H1 (cell line): ENCODE data around the gene MINDY3. TPM values are rescaled to one million over a fixed set of nuclear protein-coding genes. Genes with fewer than 3 reads are reported as not detected.

Experiments
- CTCF ChIA-PET: fragments of 300-600 bp; sonication (Branson Sonifier 250); formaldehyde crosslinking; loops from one replicate; lab custom pipeline; 2021; ENCODE audit not compliant: partially characterized antibody; lab: Charles Lee
- POLR2A ChIA-PET: fragments of 300-600 bp; sonication (Branson Sonifier 250); formaldehyde crosslinking; loops from one replicate; lab custom pipeline; 2021; ENCODE audit warnings: inconsistent platforms; ENCODE audit not compliant: partially characterized antibody; lab: Charles Lee
- DNase-seq, 2 experiments: peaks; one replicate each; pipeline versions ENCODE4 v3.0.0 to v3.0.0-alpha.2; 2010 to 2022; ENCODE audit warnings: low spot score in 2 of 2, low read depth in 1 of 2, mixed read lengths in 1 of 2
- FAIRE-seq: peaks from 2 replicates; lab custom pipeline; 2011; peaks lifted over from hg19 to GRCh38; lab: Jason Lieb, UNC
- H2AFZ ChIP-seq: 2 replicates; pipeline ENCODE4 v1.8.1; 2012; ENCODE audit warnings: low read length, inconsistent platforms
- H2AK5ac ChIP-seq: 2 replicates; pipeline ENCODE4 v1.6.1; 2013; ENCODE audit warnings: low read depth, low read length
- H2BK120ac ChIP-seq: replicated peaks from 2 replicates; pipeline ENCODE3; 2013; ENCODE audit warnings: low read depth, low read length, inconsistent platforms
- H2BK12ac ChIP-seq: 2 replicates; pipeline ENCODE4 v1.6.1; 2013; ENCODE audit warnings: low read depth, low read length
- H2BK15ac ChIP-seq: 2 replicates; pipeline ENCODE4 v1.6.1; 2013; ENCODE audit warnings: low read length
- H2BK20ac ChIP-seq: 2 replicates; pipeline ENCODE4 v1.6.1; 2013; ENCODE audit warnings: low read length
- H2BK5ac ChIP-seq: 2 replicates; pipeline ENCODE4 v1.6.1; 2013; ENCODE audit warnings: low read depth, low read length
- H3K14ac ChIP-seq: 2 replicates; pipeline ENCODE4 v1.6.1; 2013; ENCODE audit warnings: inconsistent platforms; ENCODE audit not compliant: insufficient read length
- H3K18ac ChIP-seq: 2 replicates; pipeline ENCODE4 v1.6.1; 2013; ENCODE audit warnings: low read length; ENCODE audit errors: extremely low read depth
- H3K23ac ChIP-seq: 2 replicates; pipeline ENCODE4 v1.6.1; 2013; ENCODE audit warnings: inconsistent platforms; ENCODE audit not compliant: insufficient read length
- H3K23me2 ChIP-seq: 2 replicates; pipeline ENCODE4 v1.6.1; 2013; ENCODE audit warnings: low read depth, low read length
- H3K27ac ChIP-seq: 2 replicates; pipeline ENCODE4 v1.6.1; 2011; ENCODE audit warnings: low read depth, low read length, inconsistent platforms
- H3K27me3 ChIP-seq, 4 experiments: replicated peaks in 1 of 4; 1 replicate in 1 of 4; 2 replicates in 3 of 4; pipeline versions ENCODE4 v1.6.1 to v1.8.1; 2011 to 2013; ENCODE audit warnings: low read length in 3 of 4, mild to moderate bottlenecking in 3 of 4, inconsistent platforms in 2 of 4, mixed read lengths in 2 of 4, moderate library complexity in 1 of 4; ENCODE audit not compliant: control insufficient read depth in 3 of 4, insufficient read depth in 3 of 4; ENCODE audit errors: extremely low read depth in 1 of 4
- H3K36me3 ChIP-seq, 4 experiments: 2 replicates each; pipeline versions ENCODE4 v1.6.1 to v1.8.1; 2011 to 2013; ENCODE audit warnings: mild to moderate bottlenecking in 4 of 4, low read length in 3 of 4, moderate library complexity in 2 of 4, control low read depth in 1 of 4, inconsistent platforms in 1 of 4; ENCODE audit not compliant: insufficient read depth in 4 of 4, control insufficient read depth in 2 of 4
- H3K4ac ChIP-seq: replicated peaks from 2 replicates; pipeline ENCODE3; 2013; ENCODE audit warnings: low read length, low read depth, mixed read lengths, inconsistent platforms; ENCODE audit not compliant: insufficient read length
- H3K4me1 ChIP-seq, 4 experiments: replicated peaks in 1 of 4; 1 replicate in 1 of 4; 2 replicates in 3 of 4; pipeline versions ENCODE4 v1.6.1 to v1.8.1; 2011 to 2013; ENCODE audit warnings: low read length in 3 of 4, inconsistent platforms in 2 of 4, mixed read lengths in 1 of 4; ENCODE audit not compliant: insufficient read depth in 4 of 4, control insufficient read depth in 3 of 4
- H3K4me2 ChIP-seq, 2 experiments: 2 replicates each; pipeline versions ENCODE4 v1.6.1 to v1.8.1; 2011 to 2013; ENCODE audit warnings: low read depth in 2 of 2, low read length in 2 of 2, control low read depth in 1 of 2, inconsistent platforms in 1 of 2, mild to moderate bottlenecking in 1 of 2; ENCODE audit not compliant: insufficient read depth in 1 of 2
- H3K4me3 ChIP-seq, 4 experiments: fragments of 200-600, 300-600 bp in 1 of 4; sonication (generic), shearing (Covaris generic), sonication (Bioruptor Twin) in 1 of 4; 2 replicates each; pipeline versions ENCODE4 v1.5.1 to v1.8.1; 2011 to 2016; ENCODE audit warnings: low read length in 4 of 4, low read depth in 3 of 4, control low read depth in 2 of 4, inconsistent platforms in 2 of 4, mild to moderate bottlenecking in 2 of 4, mixed read lengths in 1 of 4, moderate library complexity in 1 of 4; ENCODE audit not compliant: insufficient read depth in 2 of 4; ENCODE audit errors: extremely low read depth in 1 of 4
- H3K56ac ChIP-seq: replicated peaks from 2 replicates; pipeline ENCODE3; 2013; ENCODE audit warnings: low read depth, mild to moderate bottlenecking, mixed read lengths, low read length, inconsistent platforms; ENCODE audit not compliant: insufficient read length
- H3K79me1 ChIP-seq: 2 replicates; pipeline ENCODE4 v1.6.1; 2013; ENCODE audit warnings: low read depth, low read length, control low read depth
- H3K79me2 ChIP-seq, 2 experiments: 2 replicates each; pipeline versions ENCODE4 v1.6.1 to v1.8.1; 2012 to 2013; ENCODE audit warnings: low read length in 2 of 2, mild to moderate bottlenecking in 2 of 2, inconsistent platforms in 1 of 2; ENCODE audit not compliant: insufficient read depth in 2 of 2, control insufficient read depth in 1 of 2
- H3K9ac ChIP-seq, 4 experiments: replicated peaks in 1 of 4; 1 replicate in 1 of 4; 2 replicates in 3 of 4; pipeline versions ENCODE4 v1.6.1 to v1.8.1; 2011 to 2013; ENCODE audit warnings: low read depth in 3 of 4, low read length in 3 of 4, control low read depth in 2 of 4, mild to moderate bottlenecking in 2 of 4, moderate library complexity in 2 of 4, inconsistent platforms in 1 of 4; ENCODE audit errors: extremely low read depth in 1 of 4
- H3K9me3 ChIP-seq, 2 experiments: 2 replicates each; pipeline versions ENCODE4 v1.6.1 to v1.8.1; 2012 to 2013; ENCODE audit warnings: mild to moderate bottlenecking in 2 of 2, moderate library complexity in 2 of 2, control low read depth in 1 of 2, inconsistent platforms in 1 of 2, low read depth in 1 of 2, low read length in 1 of 2, mixed read lengths in 1 of 2; ENCODE audit not compliant: insufficient read depth in 2 of 2
- H4K20me1 ChIP-seq, 2 experiments: replicated peaks in 1 of 2; 2 replicates each; pipeline versions ENCODE3 to v1.8.1; 2011 to 2013; ENCODE audit warnings: inconsistent platforms in 2 of 2, low read length in 2 of 2, mild to moderate bottlenecking in 1 of 2; ENCODE audit not compliant: insufficient read depth in 2 of 2, control insufficient read depth in 1 of 2
- H4K5ac ChIP-seq: 2 replicates; pipeline ENCODE4 v1.6.1; 2013; ENCODE audit warnings: low read length, low read depth, mixed read lengths, inconsistent platforms; ENCODE audit not compliant: insufficient read length
- H4K8ac ChIP-seq: 2 replicates; pipeline ENCODE4 v1.8.0; 2013; ENCODE audit warnings: mild to moderate bottlenecking, moderate library complexity, low read length, inconsistent platforms; ENCODE audit not compliant: insufficient read depth; ENCODE audit errors: extremely low read depth
- H4K91ac ChIP-seq: replicated peaks from 2 replicates; pipeline ENCODE3; 2013; ENCODE audit warnings: low read length, mixed read lengths, inconsistent platforms; ENCODE audit not compliant: insufficient read length
- GABPA ChIP-seq: IDR thresholded peaks from 2 replicates; pipeline ENCODE4 v1.6.1; 2011; ENCODE audit warnings: mild to moderate bottlenecking, low read length, moderate library complexity, borderline replicate concordance; ENCODE audit not compliant: insufficient read depth
- KDM1A ChIP-seq: fragments of 200-600, 300-600 bp; sonication (generic); IDR thresholded peaks from 2 replicates; pipeline ENCODE4 v1.7.1; 2016; ENCODE audit warnings: mild to moderate bottlenecking, low read length, borderline replicate concordance
- MAFK ChIP-seq: IDR thresholded peaks from 2 replicates; pipeline ENCODE4 v1.6.1; 2012; ENCODE audit warnings: low read depth, mild to moderate bottlenecking, improper control_type of control experiment, low read length
- NANOG ChIP-seq: IDR thresholded peaks from 2 replicates; pipeline ENCODE4 v1.6.1; 2011; ENCODE audit warnings: low read length, low read depth, mild to moderate bottlenecking, inconsistent platforms; ENCODE audit not compliant: insufficient read depth, poor library complexity, severe bottlenecking
- POLR2A ChIP-seq, 2 experiments: IDR thresholded peaks; 1 replicate in 1 of 2; 2 replicates in 1 of 2; pipeline ENCODE4 v1.6.1; 2011; ENCODE audit warnings: low read depth in 2 of 2, low read length in 2 of 2, mild to moderate bottlenecking in 2 of 2; ENCODE audit errors: control extremely low read depth in 1 of 2
- POLR2AphosphoS5 ChIP-seq: IDR thresholded peaks from 2 replicates; pipeline ENCODE4 v1.6.1; 2011; ENCODE audit warnings: low read depth, low read length
- RAD21 ChIP-seq, 2 experiments: IDR thresholded peaks in 1 of 2; conservative IDR thresholded peaks in 1 of 2; 2 replicates each; pipeline ENCODE4 v1.6.1; 2011; ENCODE audit warnings: low read depth in 2 of 2, low read length in 2 of 2, improper control_type of control experiment in 1 of 2, inconsistent platforms in 1 of 2, mild to moderate bottlenecking in 1 of 2, moderate library complexity in 1 of 2
- YY1 ChIP-seq: IDR thresholded peaks from 2 replicates; pipeline ENCODE4 v1.6.1; 2011; ENCODE audit warnings: low read depth, mild to moderate bottlenecking, low read length
- WGBS, 2 experiments: shearing (Covaris generic) in 1 of 2; methylation state at CpG; one replicate each; pipeline versions ENCODE4 v1.1.6 to v1.1.7; 2013 to 2015; ENCODE audit warnings: low lambda C conversion rate in 2 of 2, mixed read lengths in 2 of 2, inconsistent platforms in 1 of 2, low coverage in 1 of 2, missing lambda C conversion rate in 1 of 2; ENCODE audit not compliant: insufficient replicate concordance in 2 of 2, insufficient coverage in 1 of 2, insufficient read length in 1 of 2; ENCODE audit errors: extremely low coverage in 1 of 2, missing lambda C conversion rate in 1 of 2; 5-methylcytosine and 5-hydroxymethylcytosine counted together
- polyA plus RNA-seq, 7 experiments: library from polyadenylated mRNA; depleted of rRNA in 3 of 7; stranded (reverse) in 5 of 7; unstranded in 2 of 7; fragments of >200 nt in 5 of 7; fragments of 200-250 nt in 2 of 7; gene quantifications; 1 replicate in 5 of 7; 2 replicates in 1 of 7; 4 replicates in 1 of 7; pipeline versions ENCODE4 v1.2.1 to v1.2.3, GENCODE V29; 2011 to 2013; ENCODE audit warnings: missing spikeins in 2 of 7, mixed read lengths in 2 of 7
- total RNA-seq: library from RNA; stranded (reverse); fragmentation: NEBNext Ultra II Directional; extraction: Animal tissue kit (Norgen Biotek cat#: 25700); gene quantifications from 2 replicates; pipeline ENCODE4 v1.2.1, GENCODE V29; 2021

MINDY3 gene
- total and polyA plus RNA-seq, 2 of the 8 experiments (the other 6 are each of a cell fraction or from before 2014, with no cell fraction given), result 4.6 to 13.6 TPM

DNA sequence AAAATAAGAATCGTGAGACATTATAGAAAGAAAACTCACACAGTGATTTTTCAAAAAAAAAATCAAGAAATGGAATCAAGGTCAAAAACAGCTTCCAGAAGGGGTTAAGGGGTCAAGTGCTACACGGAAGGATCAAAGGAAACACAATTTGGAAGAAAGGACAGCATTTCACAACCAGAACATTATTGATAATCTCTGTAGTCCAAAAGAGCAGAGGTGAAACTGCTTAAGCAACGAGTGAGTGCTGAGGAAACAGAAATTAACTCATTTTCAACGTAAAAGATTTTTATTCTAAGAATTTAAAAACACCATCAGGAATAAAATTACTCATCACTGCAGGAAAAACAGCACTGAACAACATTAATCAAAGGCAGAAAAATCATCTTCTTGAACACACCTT lies 23.5 kb downstream of the MINDY3 start:
- Histone ChIP-seq H2BK15ac (no peak overlapping the region), H4K5ac (no peak overlapping the region), H2BK5ac (no peak overlapping the region), H3K9ac (no peak overlapping the region), H2AK5ac (no peak overlapping the region), H4K20me1 (no peaks in the 10 kb centered on the region), H3K27me3 (peaks cover 0 to 2% (median 0%) of the 10 kb centered on the region in 4 experiments; a peak in 1 of 7 replicates), H3K4me2 (no peak overlapping the region), H3K56ac (no peak overlapping the region), H2BK120ac (no peak overlapping the region), H3K18ac (no peak overlapping the region), H4K91ac (no peak overlapping the region), H3K79me2 (no peaks in the 10 kb centered on the region), H4K8ac (no peak overlapping the region), H2AFZ (no peak overlapping the region), H3K9me3 (no peaks in the 10 kb centered on the region), H3K79me1 (no peaks in the 10 kb centered on the region), H3K4me3 (no peak overlapping the region), H3K23me2 (no peaks in the 10 kb centered on the region), H2BK12ac (no peak overlapping the region), H2BK20ac (no peak overlapping the region), H3K4ac (no peak overlapping the region), H3K27ac (no peak overlapping the region), H3K23ac (no peak overlapping the region), H3K4me1 (no peaks in the 10 kb centered on the region), H3K36me3 (no peaks in the 10 kb centered on the region), H3K14ac (no peak overlapping the region)
- WGBS, 2 experiments, result 94% methylated on average over 4 of the region's 4 CpGs; no CpG with 5 or more reads in 1 of the 2 experiments
- ChIA-PET CTCF (interaction anchor here (0.7 to 1.4 kb wide), 3 partner anchors 22 to 117 kb away, joined by 3 to 4 read pairs (median 3); partner anchors contain the start of genes ITGA8 and MINDY3), POLR2A (no interaction called here)
- TF ChIP-seq YY1 (no peak), KDM1A (no peak), RAD21 (IDR thresholded peaks at IDR 0.05 in 1 of 2, conservative IDR thresholded peaks at IDR 0.05 in 1 of 2; ENCODE audit: low read depth in 2 of 2, low read length in 2 of 2) (no peak), GABPA (no peak), MAFK (no peak), POLR2AphosphoS5 (no peak), POLR2A (IDR thresholded peaks at IDR 0.05; ENCODE audit: control extremely low read depth in 1 of 2, low read depth in 2 of 2, low read length in 2 of 2) (no peak), NANOG (no peak)
- DNase-seq (no peak), FAIRE-seq (no peak)
